LNCaP clone FGC (cell line): Measurements from ENCODE around the gene LRRC75A.
A peak's percentile ranks its signal among the peaks of the same experiment; 100 is the strongest.

Source experiments
- DNase-seq: peaks from one replicate; pipeline ENCODE4 v3.0.0-alpha.2; 2011; ENCODE audit warnings: low read depth
- H3K4me3 ChIP-seq: 2 replicates; pipeline ENCODE4 v1.5.1; 2011; ENCODE audit warnings: mild to moderate bottlenecking, low read depth, low read length, control low read depth
- TF ChIP-seq, protein P1 (sequence below): IDR thresholded peaks from 2 replicates; pipeline ENCODE4 v1.5.1; 2012; ENCODE audit warnings: mild to moderate bottlenecking; ENCODE audit not compliant: control insufficient read depth, insufficient read depth; ENCODE audit errors: extremely low read depth

LRRC75A gene

DNA sequence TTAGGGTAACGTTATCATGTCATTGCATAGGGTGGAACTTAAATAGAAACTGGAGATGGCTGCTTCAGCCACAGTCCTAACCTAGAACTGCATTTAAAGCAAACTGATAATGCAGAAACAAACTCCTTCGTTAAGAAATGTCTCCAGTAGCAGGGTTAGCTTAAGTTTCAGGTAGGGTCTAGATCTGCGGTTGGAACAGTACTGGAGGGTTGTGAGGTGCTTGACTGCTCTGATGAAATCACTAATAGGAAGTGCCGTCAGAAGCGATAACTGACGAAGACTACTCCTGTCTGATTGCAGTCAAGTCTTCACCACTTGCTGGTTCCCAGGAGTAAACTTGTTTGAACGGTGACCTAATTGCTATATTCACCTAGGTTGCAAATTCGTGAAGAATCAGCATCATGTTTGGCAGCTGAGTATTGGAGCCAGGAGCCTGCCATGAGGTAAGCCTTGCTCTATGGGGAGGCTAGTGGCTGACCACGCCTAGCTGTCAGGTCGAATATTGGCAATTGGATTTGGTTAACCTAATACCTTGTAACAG is 52.1 kb downstream of the LRRC75A start:
- TF ChIP-seq, protein P1, sequence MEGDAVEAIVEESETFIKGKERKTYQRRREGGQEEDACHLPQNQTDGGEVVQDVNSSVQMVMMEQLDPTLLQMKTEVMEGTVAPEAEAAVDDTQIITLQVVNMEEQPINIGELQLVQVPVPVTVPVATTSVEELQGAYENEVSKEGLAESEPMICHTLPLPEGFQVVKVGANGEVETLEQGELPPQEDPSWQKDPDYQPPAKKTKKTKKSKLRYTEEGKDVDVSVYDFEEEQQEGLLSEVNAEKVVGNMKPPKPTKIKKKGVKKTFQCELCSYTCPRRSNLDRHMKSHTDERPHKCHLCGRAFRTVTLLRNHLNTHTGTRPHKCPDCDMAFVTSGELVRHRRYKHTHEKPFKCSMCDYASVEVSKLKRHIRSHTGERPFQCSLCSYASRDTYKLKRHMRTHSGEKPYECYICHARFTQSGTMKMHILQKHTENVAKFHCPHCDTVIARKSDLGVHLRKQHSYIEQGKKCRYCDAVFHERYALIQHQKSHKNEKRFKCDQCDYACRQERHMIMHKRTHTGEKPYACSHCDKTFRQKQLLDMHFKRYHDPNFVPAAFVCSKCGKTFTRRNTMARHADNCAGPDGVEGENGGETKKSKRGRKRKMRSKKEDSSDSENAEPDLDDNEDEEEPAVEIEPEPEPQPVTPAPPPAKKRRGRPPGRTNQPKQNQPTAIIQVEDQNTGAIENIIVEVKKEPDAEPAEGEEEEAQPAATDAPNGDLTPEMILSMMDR: no peak
- H3K4me3 ChIP-seq: peak overlapping the region; percentile 88
- DNase-seq: no peak

DNA sequence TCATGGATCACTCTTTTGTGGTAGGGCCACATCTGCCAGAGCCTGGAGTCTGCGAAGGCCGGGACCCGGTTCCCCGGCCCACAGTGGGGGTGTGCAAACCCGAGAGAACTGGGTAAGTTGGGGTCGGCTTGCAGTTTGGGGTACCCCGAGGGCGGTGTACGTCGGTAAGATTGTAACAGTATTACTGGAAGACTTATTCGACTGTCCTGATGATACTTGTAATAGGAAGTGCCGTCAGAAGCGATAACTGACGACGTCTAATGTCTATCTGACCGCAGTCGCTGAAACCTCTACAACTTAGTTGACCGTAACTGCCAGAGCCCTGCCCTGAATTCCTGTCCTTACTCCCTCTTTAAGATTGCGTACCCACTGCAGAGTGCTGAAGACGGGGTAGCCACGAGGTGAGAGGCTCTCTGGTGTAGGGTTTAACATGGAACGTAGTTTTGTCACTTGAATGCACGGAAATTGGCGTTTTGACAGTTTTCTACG is 52.6 kb downstream of the LRRC75A start:
- TF ChIP-seq, protein P1: no peak
- H3K4me3 ChIP-seq: peak overlapping the region; percentile 88
- DNase-seq: no peak

DNA sequence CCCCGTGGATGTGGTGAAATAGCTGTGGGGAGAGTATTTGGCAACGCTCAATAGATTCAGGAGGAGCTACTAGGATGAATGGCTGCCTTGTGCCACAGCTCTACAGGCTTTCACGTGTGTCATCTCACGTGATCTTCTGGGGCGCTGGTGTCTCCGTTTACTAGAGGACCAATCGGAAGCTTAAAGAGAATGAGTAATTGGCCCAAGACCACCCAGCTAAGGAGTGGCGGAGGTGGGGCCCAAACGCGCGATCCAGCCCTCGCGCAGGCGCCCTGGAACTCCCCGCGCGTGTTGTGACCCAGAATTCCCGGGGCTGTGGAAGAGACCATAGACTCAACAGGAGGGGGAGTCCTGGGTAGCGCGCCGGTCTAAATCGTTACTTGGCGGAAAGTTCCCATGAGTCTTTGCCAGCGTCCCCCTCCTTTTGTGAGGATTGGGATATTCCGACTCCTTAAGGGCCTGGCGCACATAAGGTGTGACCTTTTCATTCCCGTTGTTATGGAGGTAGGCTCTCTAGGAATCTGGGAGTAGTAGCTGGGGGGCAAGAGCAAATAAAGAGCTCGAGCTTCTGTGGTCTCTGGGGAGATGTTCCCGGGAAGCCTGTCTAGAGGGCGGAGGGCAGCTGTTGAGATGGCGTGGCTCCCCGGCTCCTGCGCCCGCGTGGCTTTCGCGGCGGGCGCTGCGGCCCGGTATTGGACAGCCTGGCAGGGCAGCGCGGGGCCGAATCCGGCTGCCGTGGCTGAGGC is 53.3 kb downstream of the LRRC75A start:
- H3K4me3 ChIP-seq: peak overlapping the region; percentile 88
- TF ChIP-seq, protein P1: no peak
- peak; percentile 99 for DNase-seq

DNA sequence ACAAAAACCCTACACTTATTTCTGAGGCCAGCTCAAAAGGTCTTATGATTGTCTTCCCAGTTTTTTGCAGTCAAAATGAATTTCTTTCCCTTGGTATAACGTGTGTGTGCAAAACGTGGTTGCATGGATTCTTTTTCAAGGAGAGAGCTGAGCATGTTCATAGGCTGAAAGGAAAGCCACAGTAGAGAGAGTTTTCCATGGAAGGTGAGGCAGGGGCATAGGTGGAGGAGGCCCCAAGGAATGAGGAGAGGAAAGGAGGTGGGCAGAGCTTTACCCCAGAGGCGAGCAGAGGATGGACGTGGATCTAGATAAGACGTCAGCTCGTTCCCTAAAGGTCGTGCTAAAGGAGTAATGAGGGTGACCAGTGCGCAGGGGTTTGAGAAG is 53.8 kb downstream of the LRRC75A start:
- TF ChIP-seq, protein P1: no peak
- peak overlapping the region; percentile 88 for H3K4me3 ChIP-seq
- DNase-seq: no peak

DNA sequence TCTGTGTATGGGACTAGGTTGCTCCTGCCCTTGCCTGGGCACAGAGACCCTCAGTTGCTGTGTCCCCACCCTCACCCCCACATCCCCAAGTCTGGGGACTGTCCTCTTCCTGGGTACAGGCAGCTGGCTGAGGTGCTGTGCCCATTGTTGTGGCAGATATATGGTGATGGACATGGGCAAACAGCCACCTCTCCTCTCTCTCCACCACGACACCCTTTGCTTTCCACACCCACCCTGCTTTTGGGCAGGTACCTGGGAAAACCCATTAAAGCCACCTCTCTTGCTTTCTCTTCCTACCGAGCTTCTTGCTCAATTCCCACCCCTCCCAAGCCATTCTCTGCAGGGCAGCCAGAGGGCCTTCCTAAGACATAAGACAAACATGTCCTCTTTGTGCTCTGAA is 54.9 kb downstream of the LRRC75A start:
- TF ChIP-seq, protein P1: no peak
- no peak overlapping the region for H3K4me3 ChIP-seq
- no peak for DNase-seq

DNA sequence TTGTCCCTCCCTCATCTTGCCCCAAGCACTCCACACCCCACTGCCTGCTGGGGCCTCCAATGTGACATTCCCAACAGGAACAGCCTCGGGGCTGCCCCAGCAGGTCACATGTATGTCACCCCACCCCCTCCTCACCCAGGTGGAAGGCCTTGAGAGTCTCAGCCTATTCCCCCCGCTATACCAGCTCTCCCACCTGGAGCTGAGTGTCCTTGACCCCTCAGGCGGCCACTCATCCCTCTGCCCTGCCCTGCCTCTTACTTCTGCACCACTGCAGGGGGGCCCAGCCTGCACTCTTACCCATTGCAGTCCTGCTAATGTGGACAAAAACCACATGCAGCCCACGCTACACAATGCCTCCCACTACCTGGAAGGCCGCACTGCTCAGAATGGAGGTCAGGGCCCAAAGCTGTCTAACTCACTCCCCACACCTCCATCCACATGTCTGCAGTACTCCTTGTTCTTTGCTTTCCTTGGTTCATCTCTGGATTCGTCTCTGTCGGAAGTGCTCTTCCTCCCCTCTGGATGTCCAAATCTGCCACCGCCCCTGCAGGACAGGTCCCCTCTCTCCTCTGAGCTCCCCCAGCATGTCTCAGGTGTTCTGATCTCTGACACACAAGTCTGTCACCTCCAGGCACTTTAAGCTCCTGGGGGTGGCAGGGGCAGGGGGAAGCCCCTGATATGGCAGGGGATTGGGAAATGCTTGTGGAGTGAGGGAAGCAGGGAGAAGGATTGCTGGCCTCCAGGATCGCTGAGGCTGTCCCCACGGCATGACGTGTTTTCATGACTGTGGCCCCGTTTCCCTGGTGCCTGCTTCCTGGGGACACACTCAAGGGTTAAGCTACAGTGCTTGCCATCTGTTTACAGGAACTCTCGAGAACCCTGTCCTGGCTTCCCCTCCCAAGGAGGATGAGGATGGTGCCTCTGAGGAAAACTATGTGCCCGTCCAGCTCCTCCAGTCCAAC is 55.8 kb downstream of the LRRC75A start:
- H3K4me3 ChIP-seq: no peak overlapping the region
- TF ChIP-seq, protein P1: no peak
- DNase-seq: no peak
